B cell (primary cell): ENCODE results near the gene UTS2R. TPM values are rescaled to one million over a fixed set of nuclear protein-coding genes. Genes with fewer than 3 reads are reported as not detected.
"Not testable (repeated sequence)": the region's sequence is repeated elsewhere in the genome, so short reads cannot be mapped to it uniquely, and the experiment has no call there.

Experiments
- ATAC-seq: fragments of 200-7000 bp; cut with Tn5 transposase; one replicate; pipeline ENCODE4 v1.10.0; 2021; ENCODE audit warnings: low read depth, mild to moderate bottlenecking, moderate number of reproducible peaks, moderate library complexity
- CTCF ChIA-PET: fragments of 350-600 bp; sonication (Branson Sonifier 250); formaldehyde crosslinking; loops from one replicate; lab custom pipeline; 2021; ENCODE audit warnings: antibody characterized with exemption, inconsistent platforms; lab: Charles Lee
- POLR2A ChIA-PET: fragments of 350-600 bp; sonication (Branson Sonifier 250); formaldehyde crosslinking; loops from one replicate; lab custom pipeline; 2021; ENCODE audit warnings: antibody characterized with exemption; lab: Charles Lee
- DNase-seq: peaks from one replicate; pipeline ENCODE4 v3.0.0; 2013
- H2AFZ ChIP-seq: 2 replicates; pipeline ENCODE4 v1.6.1; 2012; ENCODE audit warnings: mild to moderate bottlenecking, low read depth, low read length; ENCODE audit not compliant: insufficient read depth, poor library complexity, severe bottlenecking
- H3K27ac ChIP-seq, 2 donors: 1 replicate in 1 of 2; 2 replicates in 1 of 2; pipeline ENCODE4 v1.5.1; 2012 to 2013; ENCODE audit warnings: low read length in 2 of 2, mild to moderate bottlenecking in 2 of 2, moderate library complexity in 1 of 2
- H3K27me3 ChIP-seq, 4 experiments: fragments of 200-600 bp in 1 of 4; sonication (generic) in 1 of 4; replicated peaks in 1 of 4; 1 replicate in 2 of 4; 2 replicates in 2 of 4; pipeline versions ENCODE4 v1.6.1 to v1.7.0; 2013 to 2016; ENCODE audit warnings: low read length in 3 of 4, mild to moderate bottlenecking in 2 of 4, mixed read lengths in 1 of 4, moderate library complexity in 1 of 4; ENCODE audit not compliant: insufficient read depth in 4 of 4, control insufficient read depth in 3 of 4; ENCODE audit errors: control extremely low read depth in 1 of 4
- H3K36me3 ChIP-seq, 2 experiments: replicated peaks in 1 of 2; 1 replicate in 1 of 2; 2 replicates in 1 of 2; pipeline versions ENCODE4 v1.6.1 to v1.7.1; 2013; ENCODE audit warnings: low read length in 1 of 2; ENCODE audit not compliant: insufficient read depth in 2 of 2, control insufficient read depth in 1 of 2; ENCODE audit errors: control extremely low read depth in 1 of 2, extremely low read depth in 1 of 2
- H3K4me1 ChIP-seq, 2 donors: fragments of 200-600 bp in 1 of 2; sonication (generic) in 1 of 2; 1 replicate in 1 of 2; 2 replicates in 1 of 2; pipeline versions ENCODE4 v1.5.1 to v1.6.1; 2013 to 2017; ENCODE audit warnings: low read length in 2 of 2; ENCODE audit not compliant: control insufficient read depth in 2 of 2, insufficient read depth in 2 of 2
- H3K4me2 ChIP-seq: replicated peaks from 2 replicates; pipeline ENCODE3; 2012; ENCODE audit warnings: mild to moderate bottlenecking, low read depth, low read length; ENCODE audit not compliant: poor library complexity, severe bottlenecking
- H3K4me3 ChIP-seq, 5 experiments: fragments of 200-600 bp in 1 of 5; sonication (generic) in 1 of 5; 1 replicate in 3 of 5; 2 replicates in 2 of 5; pipeline versions ENCODE4 v1.5.1 to v1.7.0; 2011 to 2016; ENCODE audit warnings: low read length in 4 of 5, mild to moderate bottlenecking in 4 of 5, low read depth in 2 of 5, control low read depth in 1 of 5, moderate library complexity in 1 of 5; ENCODE audit not compliant: insufficient read depth in 1 of 5; ENCODE audit errors: control extremely low read depth in 1 of 5, extremely low read depth in 1 of 5
- H3K79me2 ChIP-seq: fragments of 200-600 bp; sonication (generic); one replicate; pipeline ENCODE4 v1.6.0; 2016; ENCODE audit warnings: low read length; ENCODE audit not compliant: control insufficient read depth, insufficient read depth
- H3K9ac ChIP-seq: fragments of 200-600 bp; sonication (generic); 2 replicates; pipeline ENCODE4 v1.6.1; 2017; ENCODE audit warnings: mild to moderate bottlenecking, low read length, moderate library complexity
- H3K9me3 ChIP-seq, 3 donors: one replicate each; pipeline versions ENCODE4 v1.6.1 to v1.7.1; 2013; ENCODE audit warnings: low read length in 2 of 3; ENCODE audit not compliant: control insufficient read depth in 2 of 3, insufficient read depth in 1 of 3; ENCODE audit errors: control extremely low read depth in 1 of 3
- H4K20me1 ChIP-seq: 2 replicates; pipeline ENCODE4 v1.6.0; 2012; ENCODE audit warnings: mild to moderate bottlenecking, low read length; ENCODE audit not compliant: insufficient read depth, control insufficient read depth, poor library complexity, severe bottlenecking
- H3K27ac Mint-ChIP-seq: one replicate; pipeline ENCODE4 v1.8.0; 2021; ENCODE audit warnings: mixed read lengths
- H3K27me3 Mint-ChIP-seq: one replicate; pipeline ENCODE4 v1.8.0; 2021; ENCODE audit warnings: mixed read lengths
- H3K4me1 Mint-ChIP-seq: one replicate; pipeline ENCODE4 v1.8.0; 2021; ENCODE audit warnings: mixed read lengths
- H3K4me3 Mint-ChIP-seq: one replicate; pipeline ENCODE4 v1.8.0; 2021; ENCODE audit warnings: mixed read lengths
- H3K9me3 Mint-ChIP-seq: one replicate; pipeline ENCODE4 v1.8.0; 2022; ENCODE audit warnings: mixed read lengths; ENCODE audit not compliant: insufficient read depth
- CTCF ChIP-seq: fragments of 200-600 bp; IDR thresholded peaks from one replicate; pipeline ENCODE4 v1.8.0; 2022; ENCODE audit warnings: antibody characterized with exemption, mild to moderate bottlenecking
- EZH2 ChIP-seq: IDR thresholded peaks from 2 replicates; pipeline ENCODE4 v1.6.1; 2012; ENCODE audit warnings: borderline replicate concordance, low read depth, mild to moderate bottlenecking, moderate library complexity, low read length; ENCODE audit not compliant: insufficient read depth, poor library complexity, severe bottlenecking
- WGBS: methylation state at CpG from one replicate; pipeline ENCODE4 v1.1.5; 2013; ENCODE audit warnings: missing lambda C conversion rate; ENCODE audit not compliant: insufficient coverage; 5-methylcytosine and 5-hydroxymethylcytosine counted together
- intact Hi-C: fragments of 100-400 bp; cut with micrococcal nuclease; formaldehyde crosslinking; loops from one replicate; pipeline ENCODE4 v1.10.0; 2022
- polyA plus RNA-seq: library from polyadenylated mRNA; depleted of rRNA; stranded (reverse); fragments of >200 nt; gene quantifications from 2 replicates; pipeline ENCODE4 v1.2.3, GENCODE V29; 2012
- total RNA-seq, 2 donors: library from RNA; stranded (reverse); fragments of 120-200 nt in 1 of 2; gene quantifications; 1 replicate in 1 of 2; 2 replicates in 1 of 2; pipeline versions ENCODE4 v1.2.3 to v1.2.4, GENCODE V29; 2013 to 2022

UTS2R gene
- total and polyA plus RNA-seq, 2 donors (not counting 1 experiment from before 2014, with no cell fraction given) = 0.86 TPM; not detected in 1

- intact Hi-C loops = no loop called here
- Histone ChIP-seq H3K4me2 (peak overlapping the region; percentile 89), H3K27me3 (peaks cover 0 to 38% (median 14%) of the 10 kb centered on the region in 4 experiments), H3K27ac (no peak overlapping the region), H3K36me3 (no peaks in the 10 kb centered on the region), H3K9me3 (peaks cover 0 to 11% (median 0%) of the 10 kb centered on the region in 3 donors), H3K79me2 (no peaks in the 10 kb centered on the region), H4K20me1 (no peaks in the 10 kb centered on the region), H3K4me1 (peaks cover 23 to 27% of the 10 kb centered on the region in 2 donors), H2AFZ (no peak overlapping the region), H3K9ac (no peak overlapping the region), H3K4me3 (no peak overlapping the region)
- peaks cover 24% of the 10 kb centered on the region for H3K4me1 Mint-ChIP-seq
- TF ChIP-seq CTCF (no peak), EZH2 (no peak)
- POLR2A ChIA-PET = no interaction called here
- DNase-seq (peak; percentile 44), ATAC-seq (no peak)
- H3K27me3 Mint-ChIP-seq = peaks cover 34% of the 10 kb centered on the region
- 38% methylated on average over 38 of the region's 41 CpGs for WGBS
- CTCF ChIA-PET = no interaction called here
- no peaks in the 10 kb centered on the region for H3K9me3 Mint-ChIP-seq
- H3K27ac Mint-ChIP-seq = no peak overlapping the region
- peak overlapping the region; percentile 68 for H3K4me3 Mint-ChIP-seq
Observed at GRCh38 chr17:82372249-82373071, 895 bp downstream of the UTS2R start.

GRCh38 chr17:82373072-82373452 is 1.5 kb downstream of the UTS2R start:
- WGBS = 82% methylated on average over 7 of the region's 10 CpGs
- CTCF ChIA-PET = not testable (repeated sequence)
- H3K4me3 Mint-ChIP-seq = peak overlapping the region; percentile 68

More at GRCh38 chr17:82373072-82373452, 1.5 kb downstream of the UTS2R start:
- H3K36me3 ChIP-seq, POLR2A ChIA-PET, H3K27ac Mint-ChIP-seq, H4K20me1 ChIP-seq, H3K27ac ChIP-seq, H3K4me3 ChIP-seq, intact Hi-C loops, DNase-seq, H3K9ac ChIP-seq, H2AFZ ChIP-seq, H3K9me3 Mint-ChIP-seq, H3K79me2 ChIP-seq, ATAC-seq: not testable (repeated sequence)
- Mint-ChIP-seq H3K27me3 (peaks cover 29% of the 10 kb centered on the region), H3K4me1 (peaks cover 24% of the 10 kb centered on the region)
- Histone ChIP-seq H3K4me2 (peak overlapping the region; percentile 89), H3K4me1 (peaks cover 23 to 27% of the 10 kb centered on the region in 2 donors), H3K27me3 (peaks cover 0 to 36% (median 14%) of the 10 kb centered on the region in 4 experiments), H3K9me3 (peaks cover 0 to 11% (median 0%) of the 10 kb centered on the region in 3 donors)
